MCF 10A (cell line): Measurements from ENCODE around the gene ZBTB25. TPM values are rescaled to one million over a fixed set of nuclear protein-coding genes. Genes with fewer than 3 reads are reported as not detected.
A peak's percentile ranks its signal among the peaks of the same experiment; 100 is the strongest.

ENCODE experiments used
- BruUV-seq: library from RNA; stranded (reverse); fragments of 400-500 nt; replicated peaks from 2 replicates; lab custom pipeline; 2021; lab: Mats Ljungman, UMichigan
- CTCF ChIA-PET: fragments of 300-600 bp; sonication (Branson Sonifier 250); formaldehyde crosslinking; extraction: SDS; loops from one replicate; lab custom pipeline; 2021; ENCODE audit warnings: antibody characterized with exemption, inconsistent platforms; lab: Yijun Ruan, JAX
- POLR2A ChIA-PET: fragments of 300-600, 350-650 bp; sonication (Branson Sonifier 250); formaldehyde crosslinking; extraction: SDS; loops from one replicate; lab custom pipeline; 2020; ENCODE audit warnings: antibody characterized with exemption, inconsistent platforms; lab: Yijun Ruan, JAX
- DNase-seq: peaks from one replicate; pipeline ENCODE4 v3.0.0-alpha.2; 2018; ENCODE audit not compliant: unreplicated experiment
- H3K27ac Mint-ChIP-seq: one replicate; pipeline ENCODE4 v1.8.0; 2022; ENCODE audit warnings: mild to moderate bottlenecking, low read depth, mixed read lengths; ENCODE audit not compliant: unreplicated experiment
- H3K27me3 Mint-ChIP-seq: one replicate; pipeline ENCODE4 v1.8.0; 2022; ENCODE audit warnings: mixed read lengths; ENCODE audit not compliant: insufficient read depth, unreplicated experiment
- H3K36me3 Mint-ChIP-seq: one replicate; pipeline ENCODE4 v1.8.0; 2022; ENCODE audit warnings: mild to moderate bottlenecking, moderate library complexity, mixed read lengths; ENCODE audit not compliant: insufficient read depth, unreplicated experiment
- H3K4me1 Mint-ChIP-seq: one replicate; pipeline ENCODE4 v1.8.0; 2022; ENCODE audit warnings: mixed read lengths; ENCODE audit not compliant: insufficient read depth, unreplicated experiment
- H3K4me3 Mint-ChIP-seq: one replicate; pipeline ENCODE4 v1.8.0; 2022; ENCODE audit warnings: mild to moderate bottlenecking, moderate library complexity, mixed read lengths; ENCODE audit not compliant: unreplicated experiment
- H3K9me3 Mint-ChIP-seq: one replicate; pipeline ENCODE4 v1.8.0; 2022; ENCODE audit warnings: mixed read lengths; ENCODE audit not compliant: unreplicated experiment
- CTCF ChIP-seq: fragments of 200-600 bp; IDR thresholded peaks from one replicate; pipeline ENCODE4 v1.8.0; 2022; ENCODE audit warnings: antibody characterized with exemption, mild to moderate bottlenecking; ENCODE audit not compliant: unreplicated experiment
- intact Hi-C: fragments of 100-400 bp; cut with micrococcal nuclease; formaldehyde crosslinking; loops from 2 replicates; pipeline ENCODE4 v1.14.1; 2022
- total RNA-seq: library from RNA; stranded (reverse); gene quantifications from 2 replicates; pipeline ENCODE4 v1.2.3, GENCODE V29; 2022

ZBTB25 gene
- total RNA-seq, 1 experiment from 2014 or later, result 11.7 TPM

- intact Hi-C loops, result loop anchor here (5.0 to 10.0 kb wide), 2 partner anchors 160 to 257 kb away; no protein-coding TSS in a partner anchor
- no peak for TF ChIP-seq CTCF
- H3K4me1 Mint-ChIP-seq, result peaks cover 48% of the 10 kb centered on the region
- peak; percentile 93 for DNase-seq
- BruUV-seq, result no TSS peak
- H3K36me3 Mint-ChIP-seq, result peaks cover 33% of the 10 kb centered on the region
- no peaks in the 10 kb centered on the region for H3K27me3 Mint-ChIP-seq
- ChIA-PET POLR2A (interaction anchor here (0.6 to 5.4 kb wide), 39 partner anchors 9 to 863 kb away, joined by 3 to 35 read pairs (median 4); partner anchors contain the start of genes HSPA2, MTHFD1, PLEKHG3 and WDR89), CTCF (interaction anchor here (0.5 to 1.3 kb wide), 2 partner anchors 132 to 363 kb away, joined by 3 to 6 read pairs; no protein-coding TSS in a partner anchor)
- peak overlapping the region; percentile 83 for H3K4me3 Mint-ChIP-seq
- H3K9me3 Mint-ChIP-seq, result no peaks in the 10 kb centered on the region
- H3K27ac Mint-ChIP-seq, result peak overlapping the region; percentile 98
Measured at GRCh38 chr14:64504897-64505794, 1.5 kb upstream of the ZBTB25 start.

GRCh38 chr14:64504310-64504896, 765 bp upstream of the ZBTB25 start, which contains the start of gene ZBTB1:
ZBTB1 (plus strand) TSS chr14:64504770; CDS start chr14:64521505, 16,735 bp downstream.
- no TSS peak for BruUV-seq
- ChIA-PET POLR2A (interaction anchor here (0.6 to 5.4 kb wide), 28 partner anchors 8 to 452 kb away, joined by 3 to 35 read pairs (median 6); partner anchors contain the start of genes HSPA2, MTHFD1 and PLEKHG3), CTCF (interaction anchor here (2.0 kb wide), 1 partner anchor 132 kb away, joined by 10 read pairs; no protein-coding TSS in a partner anchor)
- peak within 1 kb of the TSS; percentile 98 for H3K27ac Mint-ChIP-seq
- peaks cover 51% of the 10 kb centered on the region for H3K4me1 Mint-ChIP-seq
- H3K4me3 Mint-ChIP-seq, result peak within 1 kb of the TSS; percentile 83
- H3K27me3 Mint-ChIP-seq, result no peaks in the 10 kb centered on the region
- no peaks in the 10 kb centered on the region for H3K9me3 Mint-ChIP-seq
- peak; percentile 87 for DNase-seq
- intact Hi-C loops, result loop anchor here (5.0 to 10.0 kb wide), 2 partner anchors 160 to 258 kb away; no protein-coding TSS in a partner anchor
- peaks cover 31% of the 10 kb centered on the region for H3K36me3 Mint-ChIP-seq
- TF ChIP-seq CTCF, result no peak

GRCh38 chr14:64502887-64503433, 678 bp downstream of the ZBTB25 start:
- TSS peak; percentile 31 for BruUV-seq
- Mint-ChIP-seq H3K27me3 (no peaks in the 10 kb centered on the region), H3K36me3 (peaks cover 32% of the 10 kb centered on the region), H3K27ac (peak overlapping the region; percentile 98), H3K4me3 (peak overlapping the region; percentile 83), H3K9me3 (no peaks in the 10 kb centered on the region), H3K4me1 (peaks cover 46% of the 10 kb centered on the region)
- ChIA-PET CTCF (interaction anchor here (0.7 to 2.1 kb wide), 6 partner anchors 8 to 388 kb away, joined by 3 to 14 read pairs (median 4); no protein-coding TSS in a partner anchor), POLR2A (interaction anchor here (0.7 to 5.4 kb wide), 37 partner anchors 8 to 589 kb away, joined by 3 to 36 read pairs (median 4); partner anchors contain the start of genes HSPA2, MTHFD1 and PLEKHG3)
- no peak for TF ChIP-seq CTCF
- intact Hi-C loops, result loop anchor here (1.0 to 10.0 kb wide), 3 partner anchors 37 to 259 kb away; partner anchors contain the start of gene HSPA2
- peak; percentile 54 for DNase-seq
